Suppressor macrophage treated with lipopolysaccharide for 1 hour (primary cell): ENCODE data around the gene FHL5.
"Not testable (repeated sequence)": the region's sequence is repeated elsewhere in the genome, so short reads cannot be mapped to it uniquely, and the experiment has no call there.

Source experiments
- DNase-seq, 3 donors: peaks; one replicate each; pipeline ENCODE4 v3.0.0-alpha.2; 2020 to 2022

Gene FHL5

DNA sequence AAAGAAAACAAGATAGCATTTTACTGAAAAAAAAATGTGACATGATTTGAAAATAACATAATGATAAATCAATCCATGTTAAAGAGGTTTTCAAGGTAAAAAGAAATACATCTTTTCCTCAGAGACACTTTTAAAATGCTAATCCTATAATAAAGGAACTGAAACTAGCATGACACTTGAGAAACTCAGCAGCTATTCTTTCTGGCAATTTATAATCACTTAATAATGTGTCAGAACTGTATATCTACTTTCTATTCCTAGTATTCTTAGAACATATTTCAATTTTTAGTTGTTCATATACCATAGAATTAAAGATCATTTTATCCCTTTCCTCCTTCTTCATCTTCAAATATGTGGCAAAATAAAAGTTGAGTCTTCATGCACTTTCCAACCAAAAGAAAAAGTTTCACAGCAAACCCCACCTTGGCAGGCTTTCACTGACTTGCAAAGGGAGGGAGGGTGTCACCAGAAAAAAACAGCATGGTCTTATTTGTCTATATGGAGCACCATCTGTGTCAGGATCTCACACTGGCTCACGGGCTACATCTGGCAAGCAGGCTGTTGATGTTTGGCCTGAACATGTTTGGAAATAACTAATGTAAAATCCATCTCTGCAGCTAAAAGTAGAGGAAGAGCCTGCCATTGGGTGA lies 48.5 kb downstream of the FHL5 start:
- peak in 1 of 3 donors; percentile 4 for DNase-seq

GRCh38 chr6:96613291-96613999 lies 50.5 kb downstream of the FHL5 start:
- DNase-seq = no peak

- no peak for DNase-seq
These were observed 57.9 kb downstream of the FHL5 start for GRCh38 chr6:96620851-96621250.

DNA sequence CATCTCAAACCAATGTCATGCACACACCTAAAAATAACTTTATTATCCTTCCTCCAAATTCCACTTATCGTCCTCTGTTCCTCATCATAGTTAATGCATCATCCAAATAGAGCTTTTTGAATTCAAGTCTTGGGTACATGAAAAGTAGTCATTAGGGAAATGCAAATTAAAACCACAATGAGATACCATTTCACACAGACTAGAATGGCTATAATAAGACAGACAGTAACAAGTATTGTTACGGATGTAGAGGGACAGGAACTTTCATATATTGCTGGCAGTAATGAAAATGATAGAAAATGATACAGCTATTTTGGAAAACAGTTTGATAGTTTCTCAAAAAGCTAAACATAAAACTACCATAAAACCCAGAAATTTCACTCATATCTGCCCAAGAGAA lies 59.1 kb downstream of the FHL5 start:
- no peak for DNase-seq

DNA sequence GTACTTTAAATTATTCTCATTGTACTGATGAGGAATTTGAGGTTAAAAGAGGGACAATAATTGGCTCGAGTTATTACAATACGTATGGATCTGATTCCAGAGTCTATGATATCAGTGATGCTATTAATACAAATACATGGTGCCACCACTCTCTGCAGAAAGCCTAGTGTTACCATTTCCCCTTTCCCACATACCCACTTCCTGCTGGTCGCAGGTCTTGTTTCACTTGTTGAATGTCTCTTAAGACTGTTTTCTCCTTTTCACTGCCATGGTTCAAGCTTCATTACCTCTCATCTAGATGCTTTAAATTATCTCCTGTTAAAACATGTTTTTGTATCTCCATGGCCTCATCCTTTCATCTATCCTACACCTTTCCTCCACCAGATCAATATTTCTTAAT lies 62.0 kb downstream of the FHL5 start:
- DNase-seq = no peak

GRCh38 chr6:96626759-96627364 lies 63.9 kb downstream of the FHL5 start:
- DNase-seq = peak; percentile 10 to 32 (median 24)

GRCh38 chr6:96631248-96631647 lies 68.3 kb downstream of the FHL5 start:
- DNase-seq = peak; percentile 24 to 34 (median 25)

DNA sequence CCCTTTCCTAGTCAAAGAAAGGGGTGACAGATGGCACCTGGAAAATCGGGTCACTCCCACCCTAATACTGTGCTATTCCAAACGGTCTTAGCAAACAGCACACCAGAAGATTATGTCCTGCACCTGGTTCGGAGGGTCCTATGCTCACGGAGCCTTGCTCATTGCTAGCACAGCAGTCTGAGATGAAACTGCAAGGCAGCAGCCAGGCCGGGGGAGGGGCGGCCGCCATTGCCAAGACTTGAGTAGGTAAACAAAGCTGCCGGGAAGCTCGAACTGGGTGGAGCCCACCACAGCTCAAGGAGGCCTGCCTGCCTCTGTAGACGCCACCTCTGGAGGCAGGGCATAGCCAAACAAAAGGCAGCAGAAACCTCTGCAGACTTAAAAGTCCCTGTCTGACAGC lies 75.1 kb downstream of the FHL5 start:
- not testable (repeated sequence) for DNase-seq

GRCh38 chr6:96645106-96645505 lies 82.2 kb downstream of the FHL5 start:
- DNase-seq = no peak

GRCh38 chr6:96649926-96650325 lies 87.0 kb downstream of the FHL5 start:
- DNase-seq = no peak

DNA sequence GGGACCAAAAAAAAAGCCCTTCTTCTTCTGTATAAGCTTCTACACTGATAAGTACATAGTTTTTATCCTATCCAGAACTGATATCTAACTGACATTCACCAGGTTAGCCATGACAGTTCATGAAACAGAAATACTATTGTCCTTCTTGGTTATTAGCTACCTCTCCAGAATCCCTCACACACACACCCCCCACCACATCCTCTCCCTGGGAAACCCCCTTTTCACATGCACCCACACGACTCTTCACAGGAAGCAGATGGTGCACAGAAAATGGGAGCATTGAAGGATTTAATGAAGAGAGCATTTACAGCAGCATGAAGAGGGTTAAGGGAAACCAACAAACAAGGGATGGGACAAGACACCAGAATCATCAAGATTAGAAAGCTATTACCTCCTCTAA lies 88.9 kb downstream of the FHL5 start:
- DNase-seq = no peak

DNA sequence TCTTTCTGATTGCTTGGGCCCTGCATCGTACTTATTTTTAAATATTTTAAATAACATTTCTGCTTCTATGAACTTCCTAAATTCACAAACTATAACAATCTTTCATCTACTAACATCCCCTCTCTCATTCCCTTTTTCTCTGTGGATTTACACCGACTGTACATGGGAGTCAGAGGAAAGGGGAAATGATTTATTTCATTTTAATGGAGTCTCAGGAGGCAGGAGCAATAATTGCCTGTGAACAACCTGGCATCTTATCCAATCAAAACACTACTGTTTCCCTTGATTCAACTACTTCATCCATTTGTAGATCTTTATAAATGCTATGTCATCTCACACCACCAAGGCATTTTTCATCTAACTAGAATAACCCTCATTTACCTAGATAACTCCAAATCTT lies 89.6 kb downstream of the FHL5 start:
- no peak for DNase-seq

GRCh38 chr6:96653181-96653580 lies 90.3 kb downstream of the FHL5 start:
- no peak for DNase-seq

DNA sequence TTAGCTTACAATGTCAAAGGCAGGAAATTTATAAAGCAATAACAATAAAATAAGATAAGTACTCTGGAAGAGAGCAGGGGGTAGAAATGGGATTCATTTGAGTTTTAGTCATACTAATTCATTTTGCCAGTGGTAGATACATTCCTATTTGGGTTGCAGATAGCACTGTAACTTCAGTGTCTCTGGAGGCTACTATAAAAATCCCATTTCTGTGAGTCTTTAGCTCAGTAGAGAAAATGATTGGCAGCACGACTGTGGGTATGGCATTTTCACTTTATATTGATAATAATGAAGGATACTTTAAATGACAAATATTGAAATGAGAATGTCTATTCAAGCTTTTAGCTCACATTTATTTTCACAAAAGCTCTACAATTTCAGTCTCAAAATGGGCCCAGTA lies 93.6 kb downstream of the FHL5 start:
- no peak for DNase-seq

DNA sequence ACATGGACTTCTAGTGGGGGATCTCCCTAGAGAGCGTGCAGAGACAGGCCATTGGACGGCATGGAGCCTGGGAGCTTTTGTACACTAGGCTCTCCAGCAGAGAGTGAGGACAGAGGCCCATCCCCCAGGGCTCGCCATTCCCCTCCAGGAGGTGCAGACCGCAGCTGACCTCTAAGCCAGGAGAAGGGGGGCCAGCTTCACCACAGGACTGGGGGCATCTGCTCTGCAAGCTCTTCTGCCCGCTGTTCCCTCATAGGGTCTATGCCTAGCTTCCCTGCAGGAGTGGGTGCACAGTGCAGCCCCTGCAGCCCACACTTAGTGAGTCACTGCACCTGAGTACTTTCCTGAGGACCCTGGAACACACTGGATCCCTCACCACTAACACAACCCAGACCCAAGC lies 94.4 kb downstream of the FHL5 start:
- DNase-seq = no peak

- no peak for DNase-seq
These were observed 96.3 kb downstream of the FHL5 start for GRCh38 chr6:96659084-96659845.
